ENCODE results near the gene DDX27. TPM values are rescaled to one million over a fixed set of nuclear protein-coding genes. Genes with fewer than 3 reads are reported as not detected.

DDX27 gene
- total and polyA plus RNA-seq, 2 of the 13 experiments (the other 11 are each of a cell fraction or from before 2014, with no cell fraction given) = 42.6 to 72.8 TPM

DNA sequence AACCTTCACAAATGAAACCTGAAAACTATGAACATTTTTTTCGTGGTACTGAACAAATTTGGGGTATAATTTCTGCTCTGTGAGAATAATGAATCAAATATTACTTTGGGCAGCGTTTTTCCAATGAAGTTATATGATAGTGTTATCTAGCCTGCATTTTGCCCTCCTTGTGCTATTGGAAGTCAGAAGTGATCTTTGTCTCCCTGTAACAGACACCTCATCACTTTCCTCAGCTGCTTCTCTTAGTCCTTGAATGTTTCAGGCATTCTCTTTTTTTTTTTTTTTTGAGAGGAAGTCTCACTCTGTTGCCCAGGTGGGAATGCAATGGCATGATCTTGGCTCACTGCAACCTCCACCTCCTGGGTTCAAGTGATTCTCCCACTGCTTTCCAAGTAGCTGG is 10.2 kb downstream of the DDX27 start:
- Histone ChIP-seq H3K27ac (ENCODE audit: extremely low read length, insufficient read depth, low read length) (no peak overlapping the region), H3K36me3 (replicated peaks in 1 of 2; ENCODE audit: control insufficient read depth in 1 of 2, insufficient read depth in 2 of 2, low read length in 2 of 2) (peaks cover 62 to 88% of the 10 kb centered on the region in 2 experiments), H4K20me1 (ENCODE audit: insufficient read depth, low read length) (no peaks in the 10 kb centered on the region), H3K4me3 (replicated peaks in 1 of 3; ENCODE audit: insufficient read depth in 1 of 3, low read depth in 2 of 3, low read length in 3 of 3) (no peak overlapping the region), H3K27me3 (ENCODE audit: control insufficient read depth in 1 of 2, insufficient read depth in 2 of 2, low read length in 2 of 2) (no peaks in the 10 kb centered on the region), H3K79me2 (ENCODE audit: insufficient read depth, low read length) (no peaks in the 10 kb centered on the region), H2AFZ (ENCODE audit: low read length) (no peak overlapping the region), H3K4me2 (ENCODE audit: low read depth, low read length) (no peak overlapping the region), H3K4me1 (ENCODE audit: insufficient read depth, low read length) (no peaks in the 10 kb centered on the region), H3K9me3 (ENCODE audit: low read length) (no peaks in the 10 kb centered on the region), H3K9ac (ENCODE audit: insufficient read depth, low read depth, low read length) (no peak overlapping the region)
- BruUV-seq (replicated peaks) = no TSS peak
- POLR2A ChIA-PET = interaction anchor here (1.7 kb wide), 1 partner anchor 10 kb away, joined by 3 read pairs; the partner anchor contains the start of gene DDX27
- in situ Hi-C loops (cut with HindIII; ENCODE audit: extremely low pct_ligation_motif_present, low pct_unique_long_range_greater_than_20kb) = no loop called here
- DNase-seq (ENCODE audit: low spot score) = no peak
- no peak for ATAC-seq
- CTCF ChIA-PET (ENCODE audit: low intra/inter-chr PET ratio, low total read pairs) = no interaction called here
- FAIRE-seq = no peak
- TF ChIP-seq EEA1 (CRISPR knock-in tag; IDR thresholded peaks at IDR 0.05; ENCODE audit: borderline replicate concordance) (no peak), HDAC1 (CRISPR knock-in tag; IDR thresholded peaks at IDR 0.05) (no peak), NR2F2 (IDR thresholded peaks at IDR 0.05; ENCODE audit: borderline replicate concordance, low read depth) (no peak)
- TF ChIP-seq, protein P1, sequence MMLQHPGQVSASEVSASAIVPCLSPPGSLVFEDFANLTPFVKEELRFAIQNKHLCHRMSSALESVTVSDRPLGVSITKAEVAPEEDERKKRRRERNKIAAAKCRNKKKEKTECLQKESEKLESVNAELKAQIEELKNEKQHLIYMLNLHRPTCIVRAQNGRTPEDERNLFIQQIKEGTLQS (CRISPR knock-in tag; IDR thresholded peaks at IDR 0.05) = no peak
- 92% methylated on average over 2 of the region's 2 CpGs for WGBS (ENCODE audit: low lambda C conversion rate)
- intact Hi-C loops (cut with micrococcal nuclease; ENCODE audit: unreplicated experiment) = no loop called here

DNA sequence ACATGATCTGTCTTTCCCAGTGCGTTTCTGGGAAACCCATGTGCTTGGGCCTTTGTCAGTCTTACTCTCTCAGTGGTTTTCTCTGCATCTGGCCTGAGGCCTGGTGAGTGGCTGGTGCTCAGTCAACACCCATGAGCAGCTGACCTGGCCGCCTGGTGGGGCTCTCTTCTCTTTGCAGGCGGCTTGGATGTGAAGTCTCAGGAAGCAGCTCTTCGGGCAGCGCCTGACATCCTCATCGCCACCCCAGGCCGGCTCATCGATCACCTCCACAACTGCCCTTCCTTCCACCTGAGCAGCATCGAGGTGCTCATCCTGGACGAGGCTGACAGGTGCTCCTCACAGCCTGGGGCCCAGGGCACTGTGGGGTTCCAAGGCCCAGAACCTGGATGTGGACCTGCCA is 10.8 kb downstream of the DDX27 start:
- no TSS peak for BruUV-seq (replicated peaks)
- 96% methylated on average over 10 of the region's 10 CpGs for WGBS (ENCODE audit: low lambda C conversion rate)
- ChIA-PET CTCF (ENCODE audit: low intra/inter-chr PET ratio, low total read pairs) (no interaction called here), POLR2A (no interaction called here)
- ATAC-seq (no peak; the same call in 2 of the 3 replicates), FAIRE-seq (no peak), DNase-seq (ENCODE audit: low spot score) (no peak)
- no peaks in the 10 kb centered on the region for H3K27me3 ChIP-seq (ENCODE audit: control insufficient read depth in 1 of 2, insufficient read depth in 2 of 2, low read length in 2 of 2)
- H3K36me3 ChIP-seq (replicated peaks in 1 of 2; ENCODE audit: control insufficient read depth in 1 of 2, insufficient read depth in 2 of 2, low read length in 2 of 2) = peaks cover 62 to 88% of the 10 kb centered on the region in 2 experiments
- H3K4me1 ChIP-seq (ENCODE audit: insufficient read depth, low read length) = no peaks in the 10 kb centered on the region
- H4K20me1 ChIP-seq (ENCODE audit: insufficient read depth, low read length) = no peaks in the 10 kb centered on the region
- H3K27ac ChIP-seq (ENCODE audit: extremely low read length, insufficient read depth, low read length) = no peak overlapping the region
- H3K9me3 ChIP-seq (ENCODE audit: low read length) = no peaks in the 10 kb centered on the region
- H3K9ac ChIP-seq (ENCODE audit: insufficient read depth, low read depth, low read length) = no peak overlapping the region
- H3K79me2 ChIP-seq (ENCODE audit: insufficient read depth, low read length) = no peaks in the 10 kb centered on the region
- H3K4me2 ChIP-seq (ENCODE audit: low read depth, low read length) = no peak overlapping the region
- intact Hi-C loops (cut with micrococcal nuclease; ENCODE audit: unreplicated experiment) = no loop called here
- no peak overlapping the region for H3K4me3 ChIP-seq (replicated peaks in 1 of 3; ENCODE audit: insufficient read depth in 1 of 3, low read depth in 2 of 3, low read length in 3 of 3)
- in situ Hi-C loops (cut with HindIII; ENCODE audit: extremely low pct_ligation_motif_present, low pct_unique_long_range_greater_than_20kb) = no loop called here
- H2AFZ ChIP-seq (ENCODE audit: low read length) = no peak overlapping the region
- TF ChIP-seq ARNTL (CRISPR knock-in tag; IDR thresholded peaks at IDR 0.05) (no peak), ATF7 (IDR thresholded peaks at IDR 0.05) (no peak), ATF7 (CRISPR knock-in tag; IDR thresholded peaks at IDR 0.05) (no peak), ZNF121 (CRISPR knock-in tag; IDR thresholded peaks at IDR 0.05) (no peak), IKZF1 (IDR thresholded peaks at IDR 0.05) (no peak), SRSF4 (IDR thresholded peaks at IDR 0.05; ENCODE audit: low read depth, low read length, poor library complexity, severe bottlenecking) (no peak), ZNF652 (CRISPR knock-in tag; IDR thresholded peaks at IDR 0.05; ENCODE audit: borderline replicate concordance, low read depth) (no peak), ZNF430 (CRISPR knock-in tag; IDR thresholded peaks at IDR 0.05) (no peak)
- TF ChIP-seq, protein P2, sequence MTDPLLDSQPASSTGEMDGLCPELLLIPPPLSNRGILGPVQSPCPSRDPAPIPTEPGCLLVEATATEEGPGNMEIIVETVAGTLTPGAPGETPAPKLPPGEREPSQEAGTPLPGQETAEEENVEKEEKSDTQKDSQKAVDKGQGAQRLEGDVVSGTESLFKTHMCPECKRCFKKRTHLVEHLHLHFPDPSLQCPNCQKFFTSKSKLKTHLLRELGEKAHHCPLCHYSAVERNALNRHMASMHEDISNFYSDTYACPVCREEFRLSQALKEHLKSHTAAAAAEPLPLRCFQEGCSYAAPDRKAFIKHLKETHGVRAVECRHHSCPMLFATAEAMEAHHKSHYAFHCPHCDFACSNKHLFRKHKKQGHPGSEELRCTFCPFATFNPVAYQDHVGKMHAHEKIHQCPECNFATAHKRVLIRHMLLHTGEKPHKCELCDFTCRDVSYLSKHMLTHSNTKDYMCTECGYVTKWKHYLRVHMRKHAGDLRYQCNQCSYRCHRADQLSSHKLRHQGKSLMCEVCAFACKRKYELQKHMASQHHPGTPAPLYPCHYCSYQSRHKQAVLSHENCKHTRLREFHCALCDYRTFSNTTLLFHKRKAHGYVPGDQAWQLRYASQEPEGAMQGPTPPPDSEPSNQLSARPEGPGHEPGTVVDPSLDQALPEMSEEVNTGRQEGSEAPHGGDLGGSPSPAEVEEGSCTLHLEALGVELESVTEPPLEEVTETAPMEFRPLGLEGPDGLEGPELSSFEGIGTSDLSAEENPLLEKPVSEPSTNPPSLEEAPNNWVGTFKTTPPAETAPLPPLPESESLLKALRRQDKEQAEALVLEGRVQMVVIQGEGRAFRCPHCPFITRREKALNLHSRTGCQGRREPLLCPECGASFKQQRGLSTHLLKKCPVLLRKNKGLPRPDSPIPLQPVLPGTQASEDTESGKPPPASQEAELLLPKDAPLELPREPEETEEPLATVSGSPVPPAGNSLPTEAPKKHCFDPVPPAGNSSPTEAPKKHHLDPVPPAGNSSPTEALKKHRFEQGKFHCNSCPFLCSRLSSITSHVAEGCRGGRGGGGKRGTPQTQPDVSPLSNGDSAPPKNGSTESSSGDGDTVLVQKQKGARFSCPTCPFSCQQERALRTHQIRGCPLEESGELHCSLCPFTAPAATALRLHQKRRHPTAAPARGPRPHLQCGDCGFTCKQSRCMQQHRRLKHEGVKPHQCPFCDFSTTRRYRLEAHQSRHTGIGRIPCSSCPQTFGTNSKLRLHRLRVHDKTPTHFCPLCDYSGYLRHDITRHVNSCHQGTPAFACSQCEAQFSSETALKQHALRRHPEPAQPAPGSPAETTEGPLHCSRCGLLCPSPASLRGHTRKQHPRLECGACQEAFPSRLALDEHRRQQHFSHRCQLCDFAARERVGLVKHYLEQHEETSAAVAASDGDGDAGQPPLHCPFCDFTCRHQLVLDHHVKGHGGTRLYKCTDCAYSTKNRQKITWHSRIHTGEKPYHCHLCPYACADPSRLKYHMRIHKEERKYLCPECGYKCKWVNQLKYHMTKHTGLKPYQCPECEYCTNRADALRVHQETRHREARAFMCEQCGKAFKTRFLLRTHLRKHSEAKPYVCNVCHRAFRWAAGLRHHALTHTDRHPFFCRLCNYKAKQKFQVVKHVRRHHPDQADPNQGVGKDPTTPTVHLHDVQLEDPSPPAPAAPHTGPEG (CRISPR knock-in tag; IDR thresholded peaks at IDR 0.05) = no peak
